ENCODE results near the gene COQ10B. TPM values are rescaled to one million over a fixed set of nuclear protein-coding genes. Genes with fewer than 3 reads are reported as not detected.
A peak's percentile ranks its signal among the peaks of the same experiment; 100 is the strongest.
"Not testable (repeated sequence)": the region's sequence is repeated elsewhere in the genome, so short reads cannot be mapped to it uniquely, and the experiment has no call there.

Gene COQ10B
- total RNA-seq, 1 donor from 2014 or later = 11.0 TPM

- Mint-ChIP-seq H3K4me1 (ENCODE audit: low read depth) (peaks cover 40% of the 10 kb centered on the region), H3K9me3 (ENCODE audit: low read depth) (no peaks in the 10 kb centered on the region), H3K36me3 (ENCODE audit: insufficient read depth) (peaks cover 9% of the 10 kb centered on the region), H3K4me3 (ENCODE audit: low read depth) (peak overlapping the region; percentile 95), H3K27me3 (no peaks in the 10 kb centered on the region), H3K27ac (peak overlapping the region; percentile 30)
- TF ChIP-seq, protein P1, sequence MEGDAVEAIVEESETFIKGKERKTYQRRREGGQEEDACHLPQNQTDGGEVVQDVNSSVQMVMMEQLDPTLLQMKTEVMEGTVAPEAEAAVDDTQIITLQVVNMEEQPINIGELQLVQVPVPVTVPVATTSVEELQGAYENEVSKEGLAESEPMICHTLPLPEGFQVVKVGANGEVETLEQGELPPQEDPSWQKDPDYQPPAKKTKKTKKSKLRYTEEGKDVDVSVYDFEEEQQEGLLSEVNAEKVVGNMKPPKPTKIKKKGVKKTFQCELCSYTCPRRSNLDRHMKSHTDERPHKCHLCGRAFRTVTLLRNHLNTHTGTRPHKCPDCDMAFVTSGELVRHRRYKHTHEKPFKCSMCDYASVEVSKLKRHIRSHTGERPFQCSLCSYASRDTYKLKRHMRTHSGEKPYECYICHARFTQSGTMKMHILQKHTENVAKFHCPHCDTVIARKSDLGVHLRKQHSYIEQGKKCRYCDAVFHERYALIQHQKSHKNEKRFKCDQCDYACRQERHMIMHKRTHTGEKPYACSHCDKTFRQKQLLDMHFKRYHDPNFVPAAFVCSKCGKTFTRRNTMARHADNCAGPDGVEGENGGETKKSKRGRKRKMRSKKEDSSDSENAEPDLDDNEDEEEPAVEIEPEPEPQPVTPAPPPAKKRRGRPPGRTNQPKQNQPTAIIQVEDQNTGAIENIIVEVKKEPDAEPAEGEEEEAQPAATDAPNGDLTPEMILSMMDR (IDR thresholded peaks at IDR 0.05; ENCODE audit: unreplicated experiment) = no peak
- no peak for DNase-seq (ENCODE audit: low spot score, unreplicated experiment)
Observed at GRCh38 chr2:197431858-197432257, 21.5 kb upstream of the COQ10B start.

DNA sequence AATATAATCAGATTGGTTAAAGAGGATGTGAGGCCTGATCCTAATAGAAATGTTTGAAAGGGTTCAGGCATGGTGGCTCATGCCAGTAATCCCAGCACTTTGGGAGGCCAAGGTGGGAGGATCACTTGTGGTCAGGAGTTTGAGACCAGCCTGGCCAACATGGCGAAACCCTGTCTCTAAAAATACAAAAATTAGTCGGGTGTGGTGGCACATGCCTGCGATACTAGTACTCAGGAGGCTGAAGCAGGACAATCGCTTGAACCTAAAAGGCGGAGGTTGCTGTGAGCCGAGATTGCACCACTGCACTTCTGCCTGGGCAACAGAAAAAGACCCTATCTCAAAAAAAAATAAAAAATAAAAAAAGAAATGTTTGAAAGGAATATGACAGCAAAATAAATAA, 20.8 kb upstream of the COQ10B start:
- not testable (repeated sequence) for H3K36me3 Mint-ChIP-seq (ENCODE audit: insufficient read depth); H3K27me3 Mint-ChIP-seq; H3K9me3 Mint-ChIP-seq (ENCODE audit: low read depth); DNase-seq (ENCODE audit: low spot score, unreplicated experiment)
- Mint-ChIP-seq H3K27ac (peak overlapping the region; percentile 21), H3K4me3 (ENCODE audit: low read depth) (peak overlapping the region; percentile 95), H3K4me1 (ENCODE audit: low read depth) (peaks cover 40% of the 10 kb centered on the region)

- H3K27me3 Mint-ChIP-seq = no peaks in the 10 kb centered on the region
- peaks cover 40% of the 10 kb centered on the region for H3K4me1 Mint-ChIP-seq (ENCODE audit: low read depth)
- TF ChIP-seq, protein P1 (IDR thresholded peaks at IDR 0.05; ENCODE audit: unreplicated experiment) = no peak
- DNase-seq (ENCODE audit: low spot score, unreplicated experiment) = no peak
- peak overlapping the region; percentile 95 for H3K4me3 Mint-ChIP-seq (ENCODE audit: low read depth)
- H3K36me3 Mint-ChIP-seq (ENCODE audit: insufficient read depth) = peaks cover 7% of the 10 kb centered on the region
- H3K9me3 Mint-ChIP-seq (ENCODE audit: low read depth) = no peaks in the 10 kb centered on the region
- H3K27ac Mint-ChIP-seq = peak overlapping the region; percentile 100
Observed at GRCh38 chr2:197433780-197434438, 19.4 kb upstream of the COQ10B start.

DNA sequence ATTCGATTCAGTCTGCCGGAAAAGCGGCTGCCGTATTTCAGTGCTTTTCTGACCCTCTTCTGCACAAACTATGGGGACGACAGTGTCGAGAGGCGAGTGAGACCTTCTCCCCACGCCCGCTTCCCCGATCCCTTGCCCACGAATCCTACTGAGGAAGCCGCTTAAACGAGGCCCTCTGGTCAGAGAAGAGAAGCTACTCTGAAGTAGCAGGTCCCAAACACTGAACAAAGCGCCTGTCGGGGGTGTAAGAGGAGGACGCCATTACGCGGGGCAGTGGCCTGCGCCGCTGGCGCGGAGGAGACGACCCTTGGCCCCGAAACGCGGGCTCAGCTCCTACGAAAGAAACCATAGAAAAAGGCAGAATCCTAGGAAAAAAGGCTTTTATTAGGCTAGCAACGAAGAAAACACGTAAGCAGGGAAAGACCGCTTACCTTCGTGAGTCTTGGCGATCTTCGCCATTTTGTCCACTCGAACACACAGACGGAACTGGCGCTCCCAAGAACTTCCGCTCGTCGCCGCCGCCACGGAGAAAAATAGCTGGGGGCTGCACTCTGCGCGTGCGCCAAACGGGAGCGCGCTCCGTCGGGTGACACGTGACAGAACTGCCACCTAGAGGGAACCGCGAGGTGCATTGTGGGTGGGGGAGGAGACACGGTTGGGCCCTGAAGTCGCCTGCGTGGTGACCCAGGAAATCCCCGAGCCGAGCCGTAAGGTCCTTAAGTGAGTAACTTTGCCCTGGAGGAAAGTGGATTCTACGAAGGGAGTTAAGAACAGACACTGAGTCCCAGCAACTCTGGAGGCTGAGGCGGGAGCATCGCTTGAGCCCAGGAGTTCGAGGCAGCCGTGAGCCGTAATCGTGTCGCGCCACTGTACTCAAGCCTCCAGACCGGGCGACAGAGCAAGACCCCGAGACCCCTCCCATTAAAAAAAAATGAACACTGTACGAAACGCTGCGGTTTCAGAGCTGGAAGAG, 18.5 kb upstream of the COQ10B start, which contains the start of gene SF3B1:
Gene SF3B1 (minus strand): TSS at position 488 of the 973 bp plus-strand sequence. CDS start 29 bp downstream, at position 459.
- peaks cover 2% of the 10 kb centered on the region for H3K36me3 Mint-ChIP-seq (ENCODE audit: insufficient read depth)

GRCh38 chr2:197435598-197436420, 17.5 kb upstream of the COQ10B start:
- no peak for DNase-seq (ENCODE audit: low spot score, unreplicated experiment)
- Mint-ChIP-seq H3K27me3 (no peaks in the 10 kb centered on the region), H3K36me3 (ENCODE audit: insufficient read depth) (peaks cover 2% of the 10 kb centered on the region), H3K27ac (peak overlapping the region; percentile 100), H3K4me3 (ENCODE audit: low read depth) (peak overlapping the region; percentile 95), H3K4me1 (ENCODE audit: low read depth) (peaks cover 32% of the 10 kb centered on the region), H3K9me3 (ENCODE audit: low read depth) (no peaks in the 10 kb centered on the region)
- TF ChIP-seq, protein P1 (IDR thresholded peaks at IDR 0.05; ENCODE audit: unreplicated experiment) = no peak

More for the DNA sequence above, 18.5 kb upstream of the COQ10B start, which contains the start of gene SF3B1:
- Mint-ChIP-seq H3K9me3 (ENCODE audit: low read depth) (no peaks in the 10 kb centered on the region), H3K4me1 (ENCODE audit: low read depth) (peaks cover 36% of the 10 kb centered on the region), H3K27ac (peak within 1 kb of the TSS; percentile 100), H3K27me3 (no peaks in the 10 kb centered on the region), H3K4me3 (ENCODE audit: low read depth) (peak within 1 kb of the TSS; percentile 95)
- peak; percentile 96 for DNase-seq (ENCODE audit: low spot score, unreplicated experiment)
- TF ChIP-seq, protein P1 (IDR thresholded peaks at IDR 0.05; ENCODE audit: unreplicated experiment) = no peak

All from progenitor cell of endocrine pancreas (in vitro differentiated cells).